Effector CD4-positive, alpha-beta T cell (primary cell): Measurements from ENCODE around the gene ICE2.

Experiments
- DNase-seq: peaks from one replicate; pipeline ENCODE4 v3.0.0-alpha.2; 2020

Gene ICE2

GRCh38 chr15:60385620-60386552, 93.1 kb downstream of the ICE2 start:
- DNase-seq: no peak

- no peak for DNase-seq
Observed at GRCh38 chr15:60384526-60385126, 94.3 kb downstream of the ICE2 start.

- DNase-seq: no peak
Observed at GRCh38 chr15:60384053-60384452, 94.9 kb downstream of the ICE2 start.

- no peak for DNase-seq
Observed at GRCh38 chr15:60382773-60383674, 95.9 kb downstream of the ICE2 start.

- DNase-seq: no peak
Observed at GRCh38 chr15:60381148-60381788, 97.7 kb downstream of the ICE2 start.

GRCh38 chr15:60379525-60380274, 99.2 kb downstream of the ICE2 start:
- DNase-seq: no peak

GRCh38 chr15:60379185-60379524, 99.8 kb downstream of the ICE2 start:
- DNase-seq: no peak

GRCh38 chr15:60376677-60377095, 102.3 kb downstream of the ICE2 start:
- no peak for DNase-seq

GRCh38 chr15:60375306-60375705, 103.6 kb downstream of the ICE2 start:
- DNase-seq: no peak

GRCh38 chr15:60374628-60375081, 104.3 kb downstream of the ICE2 start:
- no peak for DNase-seq

GRCh38 chr15:60374209-60374608, 104.7 kb downstream of the ICE2 start:
- DNase-seq: no peak

- no peak for DNase-seq
Observed at GRCh38 chr15:60373745-60374144, 105.2 kb downstream of the ICE2 start.

- DNase-seq: no peak
Observed at GRCh38 chr15:60373327-60373726, 105.6 kb downstream of the ICE2 start.

GRCh38 chr15:60372756-60373155, 106.2 kb downstream of the ICE2 start:
- DNase-seq: no peak

GRCh38 chr15:60372227-60372626, 106.7 kb downstream of the ICE2 start:
- DNase-seq: no peak

GRCh38 chr15:60371175-60372051, 107.5 kb downstream of the ICE2 start:
- DNase-seq: no peak

GRCh38 chr15:60370869-60371136, 108.1 kb downstream of the ICE2 start:
- DNase-seq: no peak

GRCh38 chr15:60370105-60370868, 108.7 kb downstream of the ICE2 start:
- DNase-seq: no peak

GRCh38 chr15:60369696-60370095, 109.2 kb downstream of the ICE2 start:
- DNase-seq: no peak
